ENCODE data around the gene SYCE3. TPM values are rescaled to one million over a fixed set of nuclear protein-coding genes. Genes with fewer than 3 reads are reported as not detected.
"Not testable (repeated sequence)": the region's sequence is repeated elsewhere in the genome, so short reads cannot be mapped to it uniquely, and the experiment has no call there.

The SYCE3 gene
- total and polyA plus RNA-seq, 7 donors = not detected

GRCh38 chr22:50522806-50523438 lies 39.8 kb downstream of the SYCE3 start:
- Histone ChIP-seq H3K4me3 (no peak overlapping the region), H3K27ac (no peak overlapping the region), H3K9me3 (no peaks in the 10 kb centered on the region), H3K36me3 (ENCODE audit: insufficient read depth in 1 of 2, low read depth in 1 of 2) (peaks cover 8 to 59% of the 10 kb centered on the region in 2 donors), H3K27me3 (ENCODE audit: insufficient read depth in 3 of 3, low read length in 2 of 3) (no peaks in the 10 kb centered on the region), H3K4me1 (peaks cover 13% of the 10 kb centered on the region)
- no peak for TF ChIP-seq CTCF (IDR thresholded peaks at IDR 0.05)
- ATAC-seq (no peak), DNase-seq (no peak)
- intact Hi-C loops (cut with DNase I) = no loop called here
- WGBS, 3 donors = 80 to 83% (median 81%) methylated on average over 17 to 22 of the region's 22 CpGs

DNA sequence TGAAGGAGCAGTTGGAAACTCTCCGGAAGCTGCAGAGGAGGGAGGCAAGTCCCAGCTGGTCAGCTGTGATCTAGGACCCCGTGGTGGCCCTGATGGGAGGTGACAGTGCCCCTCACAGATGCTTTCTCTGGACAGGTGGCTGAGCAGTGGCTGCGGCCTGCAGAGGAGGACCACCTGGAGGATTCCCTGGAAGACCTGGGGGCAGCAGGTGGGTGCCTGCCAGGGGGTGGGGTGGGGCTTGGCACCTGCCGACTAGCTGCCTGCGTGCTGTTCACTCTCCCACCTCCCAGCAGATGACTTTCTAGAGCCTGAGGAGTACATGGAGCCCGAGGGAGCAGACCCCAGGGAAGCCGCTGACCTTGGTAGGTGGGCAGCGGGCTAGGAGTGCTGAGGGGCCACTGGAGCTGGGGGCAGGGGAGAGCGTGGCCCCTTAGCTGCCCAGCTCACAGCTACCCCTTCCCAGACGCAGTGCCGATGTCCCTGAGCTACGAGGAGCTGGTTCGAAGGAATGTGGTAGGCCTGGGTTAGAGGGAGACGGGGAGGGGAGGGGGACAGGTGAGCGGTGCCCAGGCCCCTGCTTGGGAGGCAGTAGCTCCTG lies 40.4 kb downstream of the SYCE3 start:
- no peak for DNase-seq
- no peaks in the 10 kb centered on the region for H3K9me3 ChIP-seq
- peaks cover 8 to 65% of the 10 kb centered on the region in 2 donors for H3K36me3 ChIP-seq (ENCODE audit: insufficient read depth in 1 of 2, low read depth in 1 of 2)
- intact Hi-C loops (cut with DNase I) = no loop called here
- H3K27ac ChIP-seq = no peak overlapping the region
- H3K4me1 ChIP-seq = peaks cover 11% of the 10 kb centered on the region
- H3K27me3 ChIP-seq (ENCODE audit: insufficient read depth in 3 of 3, low read length in 2 of 3) = no peaks in the 10 kb centered on the region
- H3K4me3 ChIP-seq = no peak overlapping the region
- 84 to 91% (median 88%) methylated on average over 14 to 15 of the region's 15 CpGs for WGBS, 3 donors
- ATAC-seq = no peak
- TF ChIP-seq CTCF (IDR thresholded peaks at IDR 0.05) = no peak

DNA sequence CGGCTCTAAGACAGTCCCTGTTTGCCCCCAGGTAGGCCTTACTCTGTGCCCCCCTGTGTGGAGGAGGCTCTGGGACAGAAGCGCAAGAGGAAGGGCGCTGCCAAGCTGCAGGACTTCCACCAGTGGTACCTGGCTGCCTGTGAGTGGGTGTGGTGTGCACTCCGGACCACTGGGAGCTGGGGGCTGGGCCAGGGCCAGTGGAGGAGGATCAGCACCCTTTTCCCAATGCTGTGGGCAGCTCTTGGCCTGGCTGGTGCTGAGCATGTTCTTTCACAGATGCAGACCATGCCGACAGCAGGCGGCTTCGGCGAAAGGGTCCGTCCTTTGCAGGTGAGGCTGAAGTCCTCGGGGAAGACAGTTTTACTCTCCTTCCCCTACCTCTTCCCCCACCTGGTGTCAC lies 41.0 kb downstream of the SYCE3 start:
- Histone ChIP-seq H3K4me3 (no peak overlapping the region), H3K27ac (no peak overlapping the region), H3K36me3 (ENCODE audit: insufficient read depth in 1 of 2, low read depth in 1 of 2) (peaks cover 8 to 71% of the 10 kb centered on the region in 2 donors), H3K27me3 (ENCODE audit: insufficient read depth in 3 of 3, low read length in 2 of 3) (no peaks in the 10 kb centered on the region), H3K9me3 (no peaks in the 10 kb centered on the region), H3K4me1 (peaks cover 11% of the 10 kb centered on the region)
- intact Hi-C loops (cut with DNase I) = no loop called here
- WGBS, 3 donors = 93 to 95% (median 94%) methylated on average over 10 of the region's 10 CpGs
- no peak for TF ChIP-seq CTCF (IDR thresholded peaks at IDR 0.05)
- DNase-seq = no peak
- no peak for ATAC-seq

GRCh38 chr22:50520826-50521453 lies 41.8 kb downstream of the SYCE3 start:
- Histone ChIP-seq H3K4me1 (peaks cover 11% of the 10 kb centered on the region), H3K36me3 (ENCODE audit: insufficient read depth in 1 of 2, low read depth in 1 of 2) (peaks cover 8 to 75% of the 10 kb centered on the region in 2 donors), H3K4me3 (no peak overlapping the region), H3K9me3 (no peaks in the 10 kb centered on the region), H3K27ac (no peak overlapping the region), H3K27me3 (ENCODE audit: insufficient read depth in 3 of 3, low read length in 2 of 3) (no peaks in the 10 kb centered on the region)
- DNase-seq (no peak), ATAC-seq (no peak)
- TF ChIP-seq CTCF (IDR thresholded peaks at IDR 0.05) = no peak
- 93 to 97% (median 95%) methylated on average over 13 of the region's 13 CpGs for WGBS, 3 donors
- intact Hi-C loops (cut with DNase I) = no loop called here

GRCh38 chr22:50520184-50520583 lies 42.5 kb downstream of the SYCE3 start:
- 97% methylated on average over 7 to 8 of the region's 8 CpGs for WGBS, 3 donors
- H3K4me1 ChIP-seq = peaks cover 11% of the 10 kb centered on the region
- ATAC-seq; H3K4me3 ChIP-seq; intact Hi-C loops (cut with DNase I); H3K27me3 ChIP-seq (ENCODE audit: insufficient read depth in 3 of 3, low read length in 2 of 3); H3K9me3 ChIP-seq; H3K27ac ChIP-seq; DNase-seq: not testable (repeated sequence)
- peaks cover 8 to 76% of the 10 kb centered on the region in 2 donors for H3K36me3 ChIP-seq (ENCODE audit: insufficient read depth in 1 of 2, low read depth in 1 of 2)

Data from psoas muscle (tissue), 8 donors.